DND-41 (cell line): ENCODE data around the gene PLEKHG3.

Experiments used
- EZH2 ChIP-seq: IDR thresholded peaks from 3 replicates; pipeline ENCODE4 v1.6.1; 2012; ENCODE audit warnings: borderline replicate concordance, low read depth, mild to moderate bottlenecking, moderate library complexity, low read length, inconsistent platforms; ENCODE audit not compliant: severe bottlenecking
- TF ChIP-seq, protein P1 (sequence below): IDR thresholded peaks from 2 replicates; pipeline ENCODE4 v1.5.1; 2012; ENCODE audit warnings: borderline replicate concordance, low read length, moderate library complexity, mild to moderate bottlenecking; ENCODE audit not compliant: poor library complexity, severe bottlenecking; ENCODE audit errors: extremely low read depth

DNA sequence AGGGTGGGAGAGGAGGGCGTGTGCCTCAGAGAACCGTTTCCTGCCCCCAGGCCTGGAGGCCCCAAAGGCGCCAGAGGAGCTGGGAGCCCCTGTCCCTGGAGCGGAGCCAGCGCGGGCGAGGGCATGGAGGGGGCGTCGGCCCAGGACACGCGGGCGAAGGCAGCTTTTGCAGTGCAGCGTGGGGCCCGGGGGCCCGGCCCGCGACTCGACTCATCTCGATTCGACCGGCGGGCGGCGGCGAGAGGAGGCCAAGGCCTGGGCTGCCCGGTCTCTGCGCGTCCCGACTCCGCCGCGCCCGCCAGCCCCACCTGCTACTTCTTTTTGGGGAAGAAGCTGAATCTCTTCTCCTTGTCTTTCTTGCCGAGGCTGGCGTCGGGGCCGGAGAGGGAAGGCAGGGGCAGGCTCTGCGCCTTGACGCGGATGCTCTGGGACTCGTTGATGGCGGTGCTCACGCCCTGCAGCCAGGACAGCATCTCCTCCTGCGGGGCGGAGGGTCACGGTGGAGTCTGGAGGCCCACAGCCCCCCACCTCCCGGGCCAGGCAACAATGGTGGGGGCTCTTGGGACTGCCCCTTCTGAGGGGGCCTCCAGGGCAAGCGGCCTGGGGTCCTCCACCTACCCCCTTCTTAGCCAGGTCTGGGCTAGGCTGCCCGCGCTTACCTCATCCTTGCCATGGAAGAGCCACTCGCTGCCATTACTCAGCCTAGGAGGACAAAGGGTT is 44.9 kb downstream of the PLEKHG3 start:
- TF ChIP-seq, protein P1, sequence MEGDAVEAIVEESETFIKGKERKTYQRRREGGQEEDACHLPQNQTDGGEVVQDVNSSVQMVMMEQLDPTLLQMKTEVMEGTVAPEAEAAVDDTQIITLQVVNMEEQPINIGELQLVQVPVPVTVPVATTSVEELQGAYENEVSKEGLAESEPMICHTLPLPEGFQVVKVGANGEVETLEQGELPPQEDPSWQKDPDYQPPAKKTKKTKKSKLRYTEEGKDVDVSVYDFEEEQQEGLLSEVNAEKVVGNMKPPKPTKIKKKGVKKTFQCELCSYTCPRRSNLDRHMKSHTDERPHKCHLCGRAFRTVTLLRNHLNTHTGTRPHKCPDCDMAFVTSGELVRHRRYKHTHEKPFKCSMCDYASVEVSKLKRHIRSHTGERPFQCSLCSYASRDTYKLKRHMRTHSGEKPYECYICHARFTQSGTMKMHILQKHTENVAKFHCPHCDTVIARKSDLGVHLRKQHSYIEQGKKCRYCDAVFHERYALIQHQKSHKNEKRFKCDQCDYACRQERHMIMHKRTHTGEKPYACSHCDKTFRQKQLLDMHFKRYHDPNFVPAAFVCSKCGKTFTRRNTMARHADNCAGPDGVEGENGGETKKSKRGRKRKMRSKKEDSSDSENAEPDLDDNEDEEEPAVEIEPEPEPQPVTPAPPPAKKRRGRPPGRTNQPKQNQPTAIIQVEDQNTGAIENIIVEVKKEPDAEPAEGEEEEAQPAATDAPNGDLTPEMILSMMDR, result no peak
- TF ChIP-seq EZH2, result no peak
